Measurements from ENCODE around the gene DCST1. TPM values are rescaled to one million over a fixed set of nuclear protein-coding genes. Genes with fewer than 3 reads are reported as not detected.
A peak's percentile ranks its signal among the peaks of the same experiment; 100 is the strongest.

DCST1 gene
- total and polyA plus RNA-seq, 2 of the 13 experiments (the other 11 are each of a cell fraction or from before 2014, with no cell fraction given), result 0.04 TPM; not detected in 1

DNA sequence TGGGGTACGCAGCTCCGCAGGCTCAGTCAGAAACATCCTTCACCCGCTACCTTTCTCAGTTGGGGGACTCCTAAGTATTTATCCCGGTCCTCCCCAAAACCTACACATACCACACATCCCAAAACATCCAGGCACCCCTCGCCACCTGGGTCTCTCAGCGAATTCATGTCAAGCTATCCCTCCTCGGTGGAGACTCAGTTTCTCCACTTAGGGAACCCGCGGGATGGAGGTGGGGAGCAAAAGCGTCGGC, 32.3 kb upstream of the DCST1 start:
- H3K36me3 ChIP-seq (replicated peaks in 1 of 2; ENCODE audit: control insufficient read depth in 1 of 2, insufficient read depth in 2 of 2, low read length in 2 of 2), result no peaks in the 10 kb centered on the region
- H3K79me2 ChIP-seq (ENCODE audit: insufficient read depth, low read length), result peaks cover 22% of the 10 kb centered on the region
- POLR2A ChIA-PET, result interaction anchor here (0.6 to 6.7 kb wide), 25 partner anchors 8 to 442 kb away, joined by 3 to 90 read pairs (median 6); partner anchors contain the start of genes ADAM15, FLAD1, LENEP and PBXIP1
- FAIRE-seq (no peak), ATAC-seq (no peak), DNase-seq (ENCODE audit: low spot score) (no peak)
- no peaks in the 10 kb centered on the region for H3K9me3 ChIP-seq (ENCODE audit: low read length)
- H4K20me1 ChIP-seq (ENCODE audit: insufficient read depth, low read length), result no peaks in the 10 kb centered on the region
- H3K27me3 ChIP-seq (ENCODE audit: control insufficient read depth in 1 of 2, insufficient read depth in 2 of 2, low read length in 2 of 2), result no peaks in the 10 kb centered on the region; a peak in 1 of 5 replicates
- H3K9ac ChIP-seq (ENCODE audit: insufficient read depth, low read depth, low read length), result peak overlapping the region; percentile 83
- peak overlapping the region; percentile 100 for H3K4me2 ChIP-seq (ENCODE audit: low read depth, low read length)
- intact Hi-C loops (cut with micrococcal nuclease; ENCODE audit: unreplicated experiment) (loop anchor here (1.0 to 5.0 kb wide), 3 partner anchors 16 to 444 kb away; partner anchors contain the start of genes PYGO2 and UBE2Q1), in situ Hi-C loops (cut with HindIII; ENCODE audit: extremely low pct_ligation_motif_present, low pct_unique_long_range_greater_than_20kb) (no loop called here)
- CTCF ChIA-PET (ENCODE audit: low intra/inter-chr PET ratio, low total read pairs), result interaction anchor here (1.8 to 6.8 kb wide), 2 partner anchors 16 to 82 kb away, joined by 4 to 54 read pairs; no protein-coding TSS in a partner anchor
- 0% methylated on average over 11 of the region's 11 CpGs for WGBS (ENCODE audit: low lambda C conversion rate)
- H2AFZ ChIP-seq (ENCODE audit: low read length), result no peak overlapping the region
- H3K4me3 ChIP-seq (replicated peaks in 1 of 3; ENCODE audit: insufficient read depth in 1 of 3, low read depth in 2 of 3, low read length in 3 of 3), result peak overlapping the region; percentile 70 to 86 (median 84)
- peak overlapping the region; percentile 97 for H3K27ac ChIP-seq (ENCODE audit: extremely low read length, insufficient read depth, low read length)
- H3K4me1 ChIP-seq (ENCODE audit: insufficient read depth, low read length), result peaks cover 38% of the 10 kb centered on the region
- no TSS peak for BruUV-seq (replicated peaks)
- TF ChIP-seq PHF20 (CRISPR knock-in tag; IDR thresholded peaks at IDR 0.05) (peak; percentile 51; the same call in 1 of the 2 replicates), MEIS1 (CRISPR knock-in tag; IDR thresholded peaks at IDR 0.05; ENCODE audit: borderline replicate concordance) (0 out of 2 replicates have a peak, but pooled peaks have one; percentile 3), ATAD3A (CRISPR knock-in tag; IDR thresholded peaks at IDR 0.05) (no peak), ZNF672 (CRISPR knock-in tag; IDR thresholded peaks at IDR 0.05) (peak; percentile 23; the same call in 1 of the 2 replicates), ZNF337 (CRISPR knock-in tag; IDR thresholded peaks at IDR 0.05; ENCODE audit: borderline replicate concordance, low read depth) (no peak), ZMAT3 (CRISPR knock-in tag; conservative IDR thresholded peaks at IDR 0.05) (0 out of 2 replicates have a peak, but pooled peaks have one; percentile 40), ZC3H4 (CRISPR knock-in tag; IDR thresholded peaks at IDR 0.05; ENCODE audit: borderline replicate concordance) (peak; percentile 67; the same call in 1 of the 2 replicates), ZNF766 (CRISPR knock-in tag; IDR thresholded peaks at IDR 0.05; ENCODE audit: borderline replicate concordance) (0 out of 2 replicates have a peak, but pooled peaks have one; percentile 19), POLR2A (IDR thresholded peaks at IDR 0.05; ENCODE audit: insufficient read depth in 1 of 2, low read depth in 2 of 2, low read length in 2 of 2) (0 out of 4 replicates have a peak, but pooled peaks of 1 of the 2 experiments have one; percentile 4), CBFB (CRISPR knock-in tag; IDR thresholded peaks at IDR 0.05) (0 out of 2 replicates have a peak, but pooled peaks have one; percentile 5), SALL1 (CRISPR knock-in tag; IDR thresholded peaks at IDR 0.05) (no peak), ZNF432 (CRISPR knock-in tag; IDR thresholded peaks at IDR 0.05; ENCODE audit: borderline replicate concordance) (0 out of 2 replicates have a peak, but pooled peaks have one; percentile 36), ZNF33A (CRISPR knock-in tag; IDR thresholded peaks at IDR 0.05; ENCODE audit: borderline replicate concordance) (no peak), TGIF2 (CRISPR knock-in tag; IDR thresholded peaks at IDR 0.05) (0 out of 2 replicates have a peak, but pooled peaks have one; percentile 3), KDM5A (IDR thresholded peaks at IDR 0.05; ENCODE audit: borderline replicate concordance, low read length) (peak; percentile 75; the same call in 1 of the 2 replicates), GTF3A (CRISPR knock-in tag; conservative IDR thresholded peaks at IDR 0.05) (0 out of 2 replicates have a peak, but pooled peaks have one; percentile 5), ASH2L (IDR thresholded peaks at IDR 0.05; ENCODE audit: insufficient read length, low read depth, low read length) (peak; percentile 52), ZNF629 (CRISPR knock-in tag; conservative IDR thresholded peaks at IDR 0.05) (no peak), BRCA1 (CRISPR knock-in tag; IDR thresholded peaks at IDR 0.05) (no peak)
- TF ChIP-seq, protein P1, sequence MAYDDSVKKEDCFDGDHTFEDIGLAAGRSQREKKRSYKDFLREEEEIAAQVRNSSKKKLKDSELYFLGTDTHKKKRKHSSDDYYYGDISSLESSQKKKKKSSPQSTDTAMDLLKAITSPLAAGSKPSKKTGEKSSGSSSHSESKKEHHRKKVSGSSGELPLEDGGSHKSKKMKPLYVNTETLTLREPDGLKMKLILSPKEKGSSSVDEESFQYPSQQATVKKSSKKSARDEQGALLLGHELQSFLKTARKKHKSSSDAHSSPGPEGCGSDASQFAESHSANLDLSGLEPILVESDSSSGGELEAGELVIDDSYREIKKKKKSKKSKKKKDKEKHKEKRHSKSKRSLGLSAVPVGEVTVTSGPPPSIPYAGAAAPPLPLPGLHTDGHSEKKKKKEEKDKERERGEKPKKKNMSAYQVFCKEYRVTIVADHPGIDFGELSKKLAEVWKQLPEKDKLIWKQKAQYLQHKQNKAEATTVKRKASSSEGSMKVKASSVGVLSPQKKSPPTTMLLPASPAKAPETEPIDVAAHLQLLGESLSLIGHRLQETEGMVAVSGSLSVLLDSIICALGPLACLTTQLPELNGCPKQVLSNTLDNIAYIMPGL (CRISPR knock-in tag; IDR thresholded peaks at IDR 0.05; ENCODE audit: borderline replicate concordance in 1 of 2, low read depth in 1 of 2), result peak in 1 of 2 experiments; percentile 3; a peak in 1 of 4 replicates
- TF ChIP-seq, protein P2, sequence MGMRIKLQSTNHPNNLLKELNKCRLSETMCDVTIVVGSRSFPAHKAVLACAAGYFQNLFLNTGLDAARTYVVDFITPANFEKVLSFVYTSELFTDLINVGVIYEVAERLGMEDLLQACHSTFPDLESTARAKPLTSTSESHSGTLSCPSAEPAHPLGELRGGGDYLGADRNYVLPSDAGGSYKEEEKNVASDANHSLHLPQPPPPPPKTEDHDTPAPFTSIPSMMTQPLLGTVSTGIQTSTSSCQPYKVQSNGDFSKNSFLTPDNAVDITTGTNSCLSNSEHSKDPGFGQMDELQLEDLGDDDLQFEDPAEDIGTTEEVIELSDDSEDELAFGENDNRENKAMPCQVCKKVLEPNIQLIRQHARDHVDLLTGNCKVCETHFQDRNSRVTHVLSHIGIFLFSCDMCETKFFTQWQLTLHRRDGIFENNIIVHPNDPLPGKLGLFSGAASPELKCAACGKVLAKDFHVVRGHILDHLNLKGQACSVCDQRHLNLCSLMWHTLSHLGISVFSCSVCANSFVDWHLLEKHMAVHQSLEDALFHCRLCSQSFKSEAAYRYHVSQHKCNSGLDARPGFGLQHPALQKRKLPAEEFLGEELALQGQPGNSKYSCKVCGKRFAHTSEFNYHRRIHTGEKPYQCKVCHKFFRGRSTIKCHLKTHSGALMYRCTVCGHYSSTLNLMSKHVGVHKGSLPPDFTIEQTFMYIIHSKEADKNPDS (CRISPR knock-in tag; IDR thresholded peaks at IDR 0.05), result 0 out of 2 replicates have a peak, but pooled peaks have one; percentile 35
